GM13976 (cell line): Measurements from ENCODE around the gene SSNA1.

ENCODE experiments used
- DNase-seq: peaks from one replicate; pipeline ENCODE4 v3.0.0; 2012; ENCODE audit warnings: low spot score
- CTCF ChIP-seq: IDR thresholded peaks from 2 replicates; pipeline ENCODE4 v1.5.1; 2012; ENCODE audit warnings: borderline replicate concordance, mild to moderate bottlenecking; ENCODE audit not compliant: insufficient read depth; ENCODE audit errors: extremely low read depth, missing control alignments, control extremely low read depth
- in situ Hi-C: fragments of 300-500 bp; cut with MboI; formaldehyde crosslinking; loops from one replicate; pipeline ENCODE4 v1.12.0; 2022; ENCODE audit warnings: low sequenced_read_pairs, mixed read lengths, inconsistent platforms; ENCODE audit not compliant: unreplicated experiment

Gene SSNA1

GRCh38 chr9:137161558-137162486 lies 26.7 kb upstream of the SSNA1 start:
- no peak for TF ChIP-seq CTCF
- no peak for DNase-seq
- in situ Hi-C loops: no loop called here

- TF ChIP-seq CTCF: no peak
- no peak for DNase-seq
- in situ Hi-C loops: no loop called here
Measured at GRCh38 chr9:137162505-137163364, 25.7 kb upstream of the SSNA1 start.

- no peak for TF ChIP-seq CTCF
- in situ Hi-C loops: no loop called here
- DNase-seq: no peak
Measured at GRCh38 chr9:137163365-137163715, 25.1 kb upstream of the SSNA1 start.

- no peak for DNase-seq
- no peak for TF ChIP-seq CTCF
- in situ Hi-C loops: no loop called here
Measured at GRCh38 chr9:137163805-137164204, 24.7 kb upstream of the SSNA1 start.

- no peak for DNase-seq
- in situ Hi-C loops: no loop called here
- TF ChIP-seq CTCF: no peak
Measured at GRCh38 chr9:137164370-137165249, 23.9 kb upstream of the SSNA1 start.
